CD4-positive, alpha-beta T cell (primary cell): ENCODE data around the gene TAC4. TPM values are rescaled to one million over a fixed set of nuclear protein-coding genes. Genes with fewer than 3 reads are reported as not detected.
A peak's percentile ranks its signal among the peaks of the same experiment; 100 is the strongest.

ENCODE experiments used
- ATAC-seq: fragments of 200-7000 bp; cut with Tn5 transposase; one replicate; pipeline ENCODE4 v1.10.0; 2022; ENCODE audit warnings: mild to moderate bottlenecking; ENCODE audit not compliant: poor library complexity
- CTCF ChIA-PET: fragments of 350-600 bp; sonication (Branson Sonifier 250); formaldehyde crosslinking; loops from one replicate; lab custom pipeline; 2021; ENCODE audit warnings: antibody characterized with exemption, inconsistent platforms; lab: Charles Lee
- POLR2A ChIA-PET: fragments of 350-600 bp; sonication (Branson Sonifier 250); formaldehyde crosslinking; loops from one replicate; lab custom pipeline; 2021; ENCODE audit warnings: antibody characterized with exemption, inconsistent platforms; lab: Charles Lee
- DNase-seq, 14 experiments: peaks; one replicate each; pipeline ENCODE4 v3.0.0-alpha.2; 2013 to 2020; ENCODE audit warnings: mixed read lengths in 2 of 14
- H3K27ac ChIP-seq, 2 donors: one replicate each; pipeline versions ENCODE4 v1.5.1 to v1.7.0; 2013; ENCODE audit warnings: low read length in 2 of 2, low read depth in 1 of 2, mild to moderate bottlenecking in 1 of 2
- H3K27me3 ChIP-seq, 2 experiments: 1 replicate in 1 of 2; 2 replicates in 1 of 2; pipeline versions ENCODE4 v1.6.1 to v1.7.0; 2013; ENCODE audit warnings: low read length in 2 of 2, control low read depth in 1 of 2, mild to moderate bottlenecking in 1 of 2, moderate library complexity in 1 of 2; ENCODE audit not compliant: insufficient read depth in 2 of 2, control insufficient read depth in 1 of 2
- H3K36me3 ChIP-seq: one replicate; pipeline ENCODE4 v1.6.1; 2013; ENCODE audit warnings: low read length, control low read depth; ENCODE audit not compliant: insufficient read depth
- H3K4me1 ChIP-seq: one replicate; pipeline ENCODE4 v1.6.1; 2013; ENCODE audit warnings: low read length, control low read depth; ENCODE audit not compliant: insufficient read depth
- H3K4me3 ChIP-seq: one replicate; pipeline ENCODE4 v1.5.1; 2013; ENCODE audit warnings: mild to moderate bottlenecking, low read length, moderate library complexity
- H3K9me3 ChIP-seq, 2 experiments: 1 replicate in 1 of 2; 2 replicates in 1 of 2; pipeline versions ENCODE4 v1.6.1 to v1.7.0; 2013; ENCODE audit warnings: low read length in 2 of 2, mild to moderate bottlenecking in 2 of 2, control low read depth in 1 of 2, moderate library complexity in 1 of 2; ENCODE audit not compliant: control insufficient read depth in 1 of 2, insufficient read depth in 1 of 2
- H3K27ac Mint-ChIP-seq: one replicate; pipeline ENCODE4 v1.8.0; 2020; ENCODE audit warnings: mixed read lengths
- H3K27me3 Mint-ChIP-seq: one replicate; pipeline ENCODE4 v1.8.0; 2021; ENCODE audit warnings: mixed read lengths
- H3K36me3 Mint-ChIP-seq: one replicate; pipeline ENCODE4 v1.8.0; 2021; ENCODE audit warnings: low read depth, mixed read lengths
- H3K4me1 Mint-ChIP-seq: one replicate; pipeline ENCODE4 v1.8.0; 2021; ENCODE audit warnings: low read depth, mixed read lengths
- H3K4me3 Mint-ChIP-seq: one replicate; pipeline ENCODE4 v1.8.0; 2020; ENCODE audit warnings: mild to moderate bottlenecking, mixed read lengths
- H3K9me3 Mint-ChIP-seq: one replicate; pipeline ENCODE4 v1.8.0; 2020; ENCODE audit warnings: mixed read lengths
- CTCF ChIP-seq: fragments of 200-600 bp; IDR thresholded peaks from one replicate; pipeline ENCODE4 v1.8.0; 2022; ENCODE audit warnings: antibody characterized with exemption, mild to moderate bottlenecking
- intact Hi-C, 2 experiments: fragments of 100-400 bp; cut with DNase I in 1 of 2; cut with micrococcal nuclease in 1 of 2; formaldehyde crosslinking; loops; one replicate each; pipeline versions ENCODE4 v1.15.1 to v1.9.0; 2023 to 2025; cut with DNase I, micrococcal nuclease
- total RNA-seq, 174 experiments: library from RNA in 2 of 174; stranded (reverse) in 2 of 174; gene quantifications; one replicate each; pipeline ENCODE4 v1.2.3 and lab custom pipeline; 2021 to 2026

The TAC4 gene
- total RNA-seq, 2 experiments from 2014 or later = not detected

GRCh38 chr17:49848739-49849138 lies 870 bp upstream of the TAC4 start:
- no peaks in the 10 kb centered on the region for H3K9me3 Mint-ChIP-seq
- Histone ChIP-seq H3K9me3 (no peaks in the 10 kb centered on the region), H3K36me3 (peaks cover 2% of the 10 kb centered on the region), H3K27me3 (no peaks in the 10 kb centered on the region), H3K4me3 (no peak overlapping the region), H3K4me1 (peaks cover 30% of the 10 kb centered on the region), H3K27ac (no peak overlapping the region)
- peaks cover 21% of the 10 kb centered on the region for H3K36me3 Mint-ChIP-seq
- intact Hi-C loops = no loop called here
- TF ChIP-seq CTCF = no peak
- DNase-seq (no peak), ATAC-seq (no peak)
- ChIA-PET CTCF (no interaction called here), POLR2A (interaction anchor here (1.3 kb wide), 1 partner anchor 61 kb away, joined by 3 read pairs; the partner anchor contains the start of gene KAT7)
- H3K4me1 Mint-ChIP-seq = peaks cover 32% of the 10 kb centered on the region
- peak overlapping the region; percentile 26 for H3K4me3 Mint-ChIP-seq
- H3K27ac Mint-ChIP-seq = peak overlapping the region; percentile 0
- H3K27me3 Mint-ChIP-seq = no peaks in the 10 kb centered on the region

DNA sequence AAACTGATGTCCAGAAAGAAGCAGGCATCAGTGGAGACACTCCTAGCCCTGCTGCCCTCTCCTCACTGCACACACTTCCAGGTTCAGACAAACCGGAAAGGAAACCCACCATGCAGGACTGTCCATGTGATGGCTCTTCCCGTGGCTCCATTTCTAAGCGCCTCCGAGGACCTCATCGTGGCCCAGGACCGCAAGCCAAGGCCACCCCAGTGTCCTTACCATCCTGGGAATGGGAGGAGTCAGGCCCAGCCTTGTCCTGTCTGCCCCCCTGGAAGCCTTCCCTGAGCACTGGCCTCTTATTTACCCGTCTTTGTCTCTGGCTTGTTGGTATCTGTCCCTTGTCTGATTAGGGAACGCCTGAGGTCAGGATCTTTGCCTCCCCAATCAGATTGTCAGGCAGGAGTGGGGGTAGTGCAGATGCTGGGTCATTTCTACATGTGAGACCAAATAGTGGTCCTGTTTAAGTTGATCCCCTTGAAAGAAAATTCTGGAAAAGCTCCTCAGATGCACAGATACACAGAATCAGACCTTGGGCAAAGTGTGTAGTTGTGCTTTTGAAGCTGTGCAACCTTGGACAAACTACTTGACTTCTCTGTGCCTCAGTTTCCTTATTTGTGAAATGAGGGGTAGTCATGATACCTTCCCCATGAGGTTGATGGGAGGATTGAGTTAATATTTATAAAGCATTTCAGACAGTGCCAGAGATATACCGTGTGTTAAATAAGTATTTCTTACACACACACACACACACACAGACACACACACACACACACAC lies 744 bp downstream of the TAC4 start:
- H3K36me3 Mint-ChIP-seq = peaks cover 26% of the 10 kb centered on the region
- Histone ChIP-seq H3K27me3 (no peaks in the 10 kb centered on the region), H3K4me3 (no peak overlapping the region), H3K27ac (no peak overlapping the region), H3K4me1 (peaks cover 27% of the 10 kb centered on the region), H3K36me3 (peaks cover 4% of the 10 kb centered on the region), H3K9me3 (no peaks in the 10 kb centered on the region)
- ATAC-seq = no peak
- H3K4me1 Mint-ChIP-seq = peaks cover 34% of the 10 kb centered on the region
- intact Hi-C loops = no loop called here
- H3K4me3 Mint-ChIP-seq = no peak overlapping the region
- H3K27me3 Mint-ChIP-seq = no peaks in the 10 kb centered on the region
- POLR2A ChIA-PET = no interaction called here
- no peaks in the 10 kb centered on the region for H3K9me3 Mint-ChIP-seq
- no peak for TF ChIP-seq CTCF
- CTCF ChIA-PET = no interaction called here
- DNase-seq = no peak
- H3K27ac Mint-ChIP-seq = no peak overlapping the region

GRCh38 chr17:49845321-49845720 lies 2.5 kb downstream of the TAC4 start:
- peaks cover 4% of the 10 kb centered on the region for H3K36me3 ChIP-seq
- Mint-ChIP-seq H3K36me3 (peaks cover 22% of the 10 kb centered on the region), H3K27me3 (no peaks in the 10 kb centered on the region), H3K4me3 (no peak overlapping the region), H3K27ac (peak overlapping the region; percentile 65), H3K9me3 (no peaks in the 10 kb centered on the region), H3K4me1 (peaks cover 19% of the 10 kb centered on the region)
- no peak for TF ChIP-seq CTCF
- H3K4me1 ChIP-seq = peaks cover 14% of the 10 kb centered on the region
- ChIA-PET POLR2A (no interaction called here), CTCF (interaction anchor here (0.9 kb wide), 1 partner anchor 153 kb away, joined by 3 read pairs; no protein-coding TSS in a partner anchor)
- no peaks in the 10 kb centered on the region for H3K27me3 ChIP-seq
- DNase-seq (no peak), ATAC-seq (no peak)
- H3K27ac ChIP-seq = no peak overlapping the region
- no peaks in the 10 kb centered on the region for H3K9me3 ChIP-seq
- H3K4me3 ChIP-seq = no peak overlapping the region
- intact Hi-C loops = no loop called here
